ENCODE measurements around the gene WDR7.

GRCh38 chr18:56899660-56900059, 248.5 kb downstream of the WDR7 start:
- TF ChIP-seq CTCF (IDR thresholded peaks at IDR 0.05) (no peak), POLR2A (IDR thresholded peaks at IDR 0.05) (no peak), POLR2AphosphoS5 (IDR thresholded peaks at IDR 0.05) (no peak)
